Ascending aorta (tissue), 2 donors: ENCODE results near the gene TNXB. TPM values are rescaled to one million over a fixed set of nuclear protein-coding genes. Genes with fewer than 3 reads are reported as not detected.

ENCODE experiments used
- DNase-seq, 2 donors: peaks; one replicate each; pipeline ENCODE4 v3.0.0-alpha.2; 2019; ENCODE audit warnings: low spot score in 2 of 2
- H3K27ac ChIP-seq, 2 donors: fragments of 200-600 bp; sonication (generic); one replicate each; pipeline ENCODE4 v1.5.1; 2016 to 2017; ENCODE audit warnings: mild to moderate bottlenecking in 1 of 2
- H3K27me3 ChIP-seq: fragments of 200-600 bp; sonication (generic); one replicate; pipeline ENCODE4 v1.5.1; 2017
- H3K36me3 ChIP-seq, 2 donors: fragments of 200-600 bp; sonication (generic); one replicate each; pipeline ENCODE4 v1.5.1; 2016
- H3K4me1 ChIP-seq, 2 donors: fragments of 200-600 bp; sonication (generic); one replicate each; pipeline ENCODE4 v1.5.1; 2016 to 2017; ENCODE audit warnings: mild to moderate bottlenecking in 1 of 2
- H3K4me3 ChIP-seq, 2 donors: fragments of 200-600 bp; sonication (generic); one replicate each; pipeline ENCODE4 v1.5.1; 2016 to 2017; ENCODE audit warnings: mild to moderate bottlenecking in 1 of 2
- H3K9me3 ChIP-seq, 2 donors: fragments of 200-600 bp; sonication (generic); one replicate each; pipeline ENCODE4 v1.5.1; 2016
- intact Hi-C: fragments of 100-400 bp; cut with DNase I; formaldehyde crosslinking; loops from one replicate; pipeline ENCODE4 v1.15.1; 2023
- total RNA-seq: library from RNA; depleted of rRNA; stranded (reverse); fragments of >200 nt; gene quantifications from one replicate; pipeline ENCODE4 v1.1.0, GENCODE V29; 2016
- TF ChIP-seq, protein P1 (sequence below), 3 experiments: fragments of 200-600 bp in 2 of 3; fragments of 450-650 bp in 1 of 3; sonication (generic) in 2 of 3; IDR thresholded peaks; one replicate each; pipeline ENCODE4 v1.5.1; 2016 to 2019; ENCODE audit warnings: antibody characterized with exemption in 3 of 3, mild to moderate bottlenecking in 1 of 3, moderate library complexity in 1 of 3

Gene TNXB
- total RNA-seq, 1 donor from 2014 or later, result 493 TPM

DNA sequence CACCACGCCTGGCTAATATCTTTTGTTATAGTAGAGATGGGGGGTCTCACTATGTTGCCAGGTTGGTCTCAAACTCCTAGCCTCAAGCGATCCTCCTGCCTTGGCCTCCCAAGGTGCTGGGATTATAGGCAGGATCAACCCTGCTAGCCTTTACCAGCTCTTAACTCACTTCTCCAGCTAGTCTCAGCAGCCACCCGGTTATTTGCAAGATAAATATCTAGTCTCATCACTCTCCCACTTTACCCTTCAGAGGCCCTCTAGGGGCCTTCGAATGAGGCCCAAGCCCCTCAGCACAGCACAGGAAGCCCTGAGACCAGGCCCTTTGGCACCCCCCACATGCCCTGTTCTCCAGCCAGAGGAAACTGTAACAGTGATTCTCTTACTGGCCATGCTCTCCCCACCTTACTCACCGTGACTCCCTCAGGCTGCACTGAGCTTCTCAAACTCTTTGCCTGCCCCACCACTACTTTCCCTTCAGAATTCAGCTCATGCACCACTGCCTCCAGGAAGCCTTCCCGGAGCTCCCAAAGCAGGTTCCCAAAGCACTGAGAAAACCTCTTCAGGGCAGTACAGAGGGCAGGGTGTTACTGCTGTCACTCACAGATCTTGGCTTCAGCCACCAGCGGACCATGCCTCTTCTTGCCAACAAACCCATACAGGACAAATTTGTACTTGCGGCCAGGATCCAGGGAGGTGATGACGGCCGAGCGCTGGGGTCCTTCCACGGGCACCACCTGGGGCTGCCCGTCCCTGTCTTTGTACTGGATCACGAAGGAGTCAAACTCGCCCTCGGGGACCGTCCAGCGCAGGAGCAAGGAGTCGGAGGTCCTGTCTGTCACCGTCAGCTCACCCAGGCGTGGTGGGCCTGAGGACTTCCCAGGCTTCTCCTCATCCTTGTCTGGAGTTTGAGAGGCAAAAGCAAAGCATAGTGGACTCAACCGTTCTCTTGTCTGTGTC, 25.0 kb downstream of the TNXB start:
- Histone ChIP-seq H3K27ac (peak overlapping the region; percentile 69 to 82), H3K4me3 (no peak overlapping the region), H3K4me1 (peaks cover 11 to 36% of the 10 kb centered on the region in 2 donors), H3K27me3 (no peaks in the 10 kb centered on the region), H3K36me3 (peaks cover 0 to 6% of the 10 kb centered on the region in 2 donors), H3K9me3 (no peaks in the 10 kb centered on the region)
- intact Hi-C loops, result no loop called here
- DNase-seq, result no peak
- TF ChIP-seq, protein P1, sequence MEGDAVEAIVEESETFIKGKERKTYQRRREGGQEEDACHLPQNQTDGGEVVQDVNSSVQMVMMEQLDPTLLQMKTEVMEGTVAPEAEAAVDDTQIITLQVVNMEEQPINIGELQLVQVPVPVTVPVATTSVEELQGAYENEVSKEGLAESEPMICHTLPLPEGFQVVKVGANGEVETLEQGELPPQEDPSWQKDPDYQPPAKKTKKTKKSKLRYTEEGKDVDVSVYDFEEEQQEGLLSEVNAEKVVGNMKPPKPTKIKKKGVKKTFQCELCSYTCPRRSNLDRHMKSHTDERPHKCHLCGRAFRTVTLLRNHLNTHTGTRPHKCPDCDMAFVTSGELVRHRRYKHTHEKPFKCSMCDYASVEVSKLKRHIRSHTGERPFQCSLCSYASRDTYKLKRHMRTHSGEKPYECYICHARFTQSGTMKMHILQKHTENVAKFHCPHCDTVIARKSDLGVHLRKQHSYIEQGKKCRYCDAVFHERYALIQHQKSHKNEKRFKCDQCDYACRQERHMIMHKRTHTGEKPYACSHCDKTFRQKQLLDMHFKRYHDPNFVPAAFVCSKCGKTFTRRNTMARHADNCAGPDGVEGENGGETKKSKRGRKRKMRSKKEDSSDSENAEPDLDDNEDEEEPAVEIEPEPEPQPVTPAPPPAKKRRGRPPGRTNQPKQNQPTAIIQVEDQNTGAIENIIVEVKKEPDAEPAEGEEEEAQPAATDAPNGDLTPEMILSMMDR (IDR thresholded peaks at IDR 0.05), result no peak

DNA sequence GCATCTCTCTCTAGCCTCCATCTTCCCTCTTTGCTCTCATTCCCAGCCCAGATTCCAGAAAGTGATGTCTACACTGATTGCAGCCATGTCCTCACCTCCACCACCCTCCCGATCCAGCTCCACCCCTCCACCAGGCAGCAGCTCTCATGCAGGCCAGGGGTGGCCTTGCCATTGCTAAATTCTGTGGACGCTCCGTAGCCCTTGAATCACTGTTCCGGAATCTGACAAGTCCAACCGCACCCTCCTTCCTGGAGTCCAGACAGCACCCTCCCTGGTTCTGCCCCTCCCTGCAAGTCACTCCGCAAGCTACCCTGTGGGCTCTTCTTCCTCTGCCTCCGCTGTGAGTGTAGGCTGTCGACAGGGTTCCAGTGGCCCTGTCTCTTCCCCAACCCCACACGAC, 26.2 kb downstream of the TNXB start:
- H3K4me3 ChIP-seq, result no peak overlapping the region
- no peaks in the 10 kb centered on the region for H3K27me3 ChIP-seq
- TF ChIP-seq, protein P1 (IDR thresholded peaks at IDR 0.05), result no peak
- peak; percentile 25 to 92 for DNase-seq
- peaks cover 11 to 33% of the 10 kb centered on the region in 2 donors for H3K4me1 ChIP-seq
- H3K27ac ChIP-seq, result peak overlapping the region; percentile 82 to 88
- intact Hi-C loops, result no loop called here
- peaks cover 0 to 14% of the 10 kb centered on the region in 2 donors for H3K36me3 ChIP-seq
- no peaks in the 10 kb centered on the region for H3K9me3 ChIP-seq

DNA sequence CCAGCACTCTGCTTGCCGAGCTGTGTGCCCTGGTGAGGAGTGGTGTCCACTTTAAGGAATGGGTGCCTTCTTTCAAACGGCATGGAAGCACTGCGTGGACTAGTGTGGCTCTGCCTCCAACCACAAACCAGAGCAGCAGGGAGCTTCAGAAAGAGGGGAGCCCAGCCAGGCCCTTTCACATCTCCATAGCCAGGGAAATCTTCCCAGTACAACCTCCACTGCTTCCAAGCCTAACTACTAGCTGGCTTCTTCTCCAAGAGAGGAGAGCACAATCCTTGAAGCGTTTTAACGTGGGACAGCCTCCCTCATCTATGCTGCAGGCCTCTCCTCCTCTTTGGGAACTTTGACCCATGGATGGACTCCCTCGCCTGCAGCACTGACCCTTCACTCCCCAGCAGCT, 26.7 kb downstream of the TNXB start:
- no peak for DNase-seq
- intact Hi-C loops, result no loop called here
- Histone ChIP-seq H3K27me3 (no peaks in the 10 kb centered on the region), H3K27ac (peak overlapping the region; percentile 82 to 88), H3K9me3 (no peaks in the 10 kb centered on the region), H3K36me3 (peaks cover 0 to 14% of the 10 kb centered on the region in 2 donors), H3K4me3 (no peak overlapping the region), H3K4me1 (peaks cover 11 to 29% of the 10 kb centered on the region in 2 donors)
- TF ChIP-seq, protein P1 (IDR thresholded peaks at IDR 0.05), result no peak

DNA sequence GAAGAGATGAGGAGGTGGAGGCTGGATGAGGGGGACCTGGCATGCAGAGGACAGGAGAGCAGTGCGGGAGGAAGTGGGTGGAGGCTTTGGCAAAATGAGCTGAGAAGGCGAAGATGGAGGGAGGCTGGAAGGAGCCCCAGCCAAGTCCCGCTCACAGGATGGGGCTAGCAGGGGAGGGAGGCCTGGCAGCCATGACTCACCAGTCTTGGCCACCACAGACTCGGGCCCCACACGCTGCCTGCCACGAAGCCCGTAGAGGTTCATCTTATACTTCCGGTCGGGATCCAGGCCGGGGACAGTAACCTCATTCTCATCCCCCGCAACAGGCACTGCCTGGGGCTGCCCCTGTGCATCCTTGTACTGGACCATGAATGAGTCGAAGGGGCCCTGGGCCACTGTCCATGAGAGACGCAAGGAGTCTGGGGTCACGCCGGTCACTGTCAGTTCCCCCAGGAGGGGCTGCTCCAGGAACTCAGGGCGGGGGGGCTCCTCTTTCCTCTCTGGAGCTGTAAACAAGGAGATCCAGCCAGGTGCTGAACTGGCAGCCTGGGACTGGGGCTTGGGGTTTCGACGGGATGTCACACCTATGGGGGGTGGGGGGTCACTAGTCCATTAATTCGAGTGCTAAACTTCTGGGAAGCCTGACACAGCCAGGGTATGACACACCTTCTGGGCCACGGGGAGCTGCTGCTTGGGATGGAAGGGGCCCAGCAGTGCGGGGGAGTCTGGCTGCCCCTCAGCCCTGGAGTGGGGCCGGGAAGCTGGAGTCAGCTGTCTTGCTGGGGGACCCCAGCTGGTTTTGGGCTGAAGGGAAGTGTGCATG, 27.8 kb downstream of the TNXB start:
- intact Hi-C loops, result no loop called here
- H3K4me3 ChIP-seq, result no peak overlapping the region
- peak overlapping the region; percentile 82 to 88 for H3K27ac ChIP-seq
- H3K9me3 ChIP-seq, result no peaks in the 10 kb centered on the region
- H3K27me3 ChIP-seq, result no peaks in the 10 kb centered on the region
- peaks cover 0 to 14% of the 10 kb centered on the region in 2 donors for H3K36me3 ChIP-seq
- peaks cover 5 to 28% of the 10 kb centered on the region in 2 donors for H3K4me1 ChIP-seq
- TF ChIP-seq, protein P1 (IDR thresholded peaks at IDR 0.05), result no peak
- peak; percentile 28 to 89 for DNase-seq

DNA sequence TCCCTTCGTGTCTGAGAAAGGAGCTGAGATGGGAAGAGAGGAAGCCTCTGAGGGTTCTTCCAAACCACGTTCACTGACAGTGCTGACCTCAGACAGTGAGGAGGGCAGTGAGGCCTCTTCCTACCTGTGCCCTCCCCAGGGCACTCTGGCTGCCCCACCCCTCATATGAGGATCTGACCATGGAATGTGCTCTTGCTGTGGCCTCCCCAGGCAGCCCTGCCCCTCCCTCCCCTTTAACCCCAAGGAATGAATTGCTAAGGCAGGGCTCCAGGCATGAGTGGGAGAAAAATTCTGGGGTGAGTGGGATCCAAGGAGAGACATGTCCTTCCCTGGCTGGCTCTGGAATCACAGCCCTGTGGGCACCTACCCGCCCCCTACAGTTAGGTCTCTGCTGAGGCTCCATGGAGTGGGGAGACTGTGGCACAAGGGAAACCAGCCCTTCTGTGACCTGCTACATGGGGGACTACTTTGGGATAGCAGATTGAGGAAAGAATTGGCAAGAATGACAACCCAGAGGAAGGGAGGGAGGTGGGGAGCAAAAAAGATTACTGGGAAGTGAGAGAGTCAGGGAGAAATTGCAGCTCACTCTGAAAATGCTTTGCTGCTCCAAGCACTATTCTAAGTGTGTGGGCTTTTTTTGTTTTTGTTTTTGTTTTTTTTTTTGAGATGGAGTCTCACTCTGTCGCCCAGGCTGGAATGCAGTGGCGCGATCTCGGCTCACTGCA, 29.4 kb downstream of the TNXB start:
- Histone ChIP-seq H3K9me3 (no peaks in the 10 kb centered on the region), H3K27me3 (no peaks in the 10 kb centered on the region), H3K4me1 (peaks cover 5 to 28% of the 10 kb centered on the region in 2 donors), H3K36me3 (peaks cover 0 to 23% of the 10 kb centered on the region in 2 donors), H3K27ac (no peak overlapping the region), H3K4me3 (no peak overlapping the region)
- TF ChIP-seq, protein P1 (IDR thresholded peaks at IDR 0.05), result no peak
- intact Hi-C loops, result no loop called here
- DNase-seq, result no peak
